ENCODE results near the gene EME1. TPM values are rescaled to one million over a fixed set of nuclear protein-coding genes. Genes with fewer than 3 reads are reported as not detected.

EME1 gene
- 4.9 and 8.3 TPM in 2 replicates for total RNA-seq

DNA sequence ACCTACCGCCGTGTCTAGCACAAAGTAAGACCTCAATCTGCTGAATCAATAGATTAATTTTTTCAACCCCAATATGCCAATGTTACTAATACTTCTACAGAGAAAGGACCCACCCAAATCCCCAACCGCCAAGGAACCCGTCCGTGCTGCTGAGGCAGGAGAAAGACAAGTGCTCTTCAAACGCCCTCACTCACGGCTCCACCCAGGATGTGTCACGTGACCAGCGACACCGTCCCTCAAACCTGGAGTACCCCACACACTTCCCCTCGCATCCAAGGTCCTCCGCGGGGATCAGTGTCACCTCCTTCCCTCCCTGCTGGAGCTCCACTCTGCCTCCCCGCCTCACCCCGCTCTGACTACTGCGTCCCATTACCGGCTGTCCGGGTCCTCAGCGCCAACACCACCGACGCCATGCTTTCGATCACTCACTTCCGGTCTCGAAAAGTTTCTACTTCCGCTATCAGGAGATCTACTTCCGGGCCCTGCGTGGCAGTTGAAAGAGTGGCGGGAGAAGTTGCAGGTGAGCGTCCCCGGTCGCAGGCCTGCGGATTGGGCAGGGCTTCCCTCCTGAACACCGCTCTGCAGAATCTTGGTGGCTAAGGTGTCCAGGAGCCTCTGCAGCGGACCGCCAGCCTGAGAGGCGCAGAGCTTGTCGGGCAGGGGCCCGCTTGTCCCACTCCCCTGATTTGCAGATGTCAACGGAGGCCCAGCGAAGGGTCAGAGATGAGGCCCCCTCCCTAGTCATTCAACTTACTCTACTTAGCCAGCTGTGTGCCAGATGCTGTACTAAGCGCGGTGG is at the start of gene EME1, which contains the start of gene MRPL27:
Gene EME1 (plus strand): TSS at position 472 of the 799 bp plus-strand sequence. CDS start 1,980 bp downstream, outside the sequence.
Gene MRPL27 (minus strand): TSS at position 427 of the 799 bp plus-strand sequence. CDS start 14 bp downstream, at position 413.

DNA sequence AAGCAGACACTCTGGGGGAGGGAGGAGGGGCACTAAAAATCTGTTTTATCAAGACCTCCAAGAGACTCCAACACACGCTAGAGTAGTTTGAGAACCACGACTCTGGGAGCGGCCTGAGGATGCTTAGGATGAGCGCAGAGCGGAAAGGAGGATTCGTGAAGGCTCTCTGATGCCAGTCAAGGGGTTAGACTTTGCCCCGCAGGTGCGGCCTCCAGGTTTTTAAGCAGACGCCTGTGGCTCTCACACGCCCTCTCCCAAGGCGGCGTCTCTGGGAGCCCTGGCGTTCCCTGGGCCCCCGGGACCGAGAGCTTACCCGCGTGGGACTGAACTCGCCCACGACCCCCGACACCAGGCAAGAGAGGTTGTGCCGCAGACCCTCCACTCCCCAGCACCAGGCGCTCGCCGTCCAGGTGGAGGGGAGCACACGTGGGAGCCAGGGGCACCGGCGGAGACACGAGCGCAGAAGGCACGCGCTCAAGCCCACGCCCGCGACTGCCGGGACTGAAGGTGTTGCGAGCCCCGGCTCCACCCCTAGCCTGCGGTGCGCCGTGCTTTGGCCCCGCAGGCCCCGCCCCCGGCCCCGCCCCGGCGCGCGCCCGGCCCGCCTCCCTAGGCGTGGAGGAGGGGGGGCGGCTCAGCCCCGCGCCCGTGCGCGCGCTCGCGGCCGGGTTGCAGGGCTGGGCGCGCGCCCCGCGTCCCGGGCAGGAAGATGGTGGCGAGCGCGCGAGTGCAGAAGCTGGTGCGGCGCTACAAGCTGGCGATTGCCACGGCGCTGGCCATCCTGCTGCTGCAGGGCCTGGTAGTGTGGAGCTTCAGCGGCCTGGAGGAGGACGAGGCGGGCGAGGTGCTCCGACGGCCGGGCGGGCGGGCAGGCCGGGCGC is 27.4 kb upstream of the EME1 start, which contains the start of gene XYLT2:
Gene XYLT2 (plus strand): TSS at position 695 of the 881 bp plus-strand sequence. CDS start 15 bp downstream, at position 710.

GRCh38 chr17:50397111-50397918 is 24.3 kb downstream of the EME1 start, which contains the start of gene LRRC59:
Gene LRRC59, minus strand, starts transcription at chr17:50397523. Its CDS starts 206 bp downstream, at chr17:50397317.

DNA sequence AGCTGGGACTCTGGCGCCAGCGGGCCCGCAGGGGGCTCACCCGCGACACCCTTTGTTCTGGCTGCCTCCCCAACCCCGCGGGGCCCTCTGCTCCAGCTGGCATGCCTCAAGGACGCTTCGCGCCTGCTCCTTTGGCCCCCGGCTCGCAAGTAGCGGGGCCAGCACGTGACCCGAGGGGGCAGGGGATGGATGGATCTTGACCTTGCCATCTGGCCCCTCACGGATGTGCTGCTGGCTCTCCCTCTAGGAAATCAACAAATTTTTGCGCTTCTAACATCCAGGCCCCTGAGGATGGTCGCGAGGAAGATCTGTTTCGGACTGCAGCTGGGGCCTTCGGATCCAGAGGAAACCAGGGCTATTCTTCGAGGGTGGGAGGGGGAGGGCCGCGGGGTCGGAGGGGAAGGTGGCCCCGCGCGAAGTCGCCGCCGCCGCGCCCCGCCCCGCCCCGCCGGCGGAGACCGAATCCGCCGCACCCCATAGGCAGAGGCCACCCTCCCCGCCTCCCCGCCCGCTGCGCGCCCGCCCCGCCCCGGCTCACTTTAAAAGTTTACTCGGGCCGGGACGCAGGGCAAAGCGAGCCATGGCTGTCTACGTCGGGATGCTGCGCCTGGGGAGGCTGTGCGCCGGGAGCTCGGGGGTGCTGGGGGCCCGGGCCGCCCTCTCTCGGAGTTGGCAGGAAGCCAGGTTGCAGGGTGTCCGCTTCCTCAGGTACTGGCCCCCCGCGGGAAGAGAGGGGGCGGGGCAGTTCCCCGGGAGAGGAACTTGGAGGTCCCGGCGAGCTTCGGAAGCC is 52.8 kb downstream of the EME1 start, which contains the start of gene ACSF2:
Gene ACSF2 (plus strand): TSS at position 537 of the 790 bp plus-strand sequence. CDS start 44 bp downstream, at position 581.

Other genes with a start within 250 kb of the EME1 start
- 3.5 and 5.7 TPM in 2 replicates for gene SAMD14, start 243.1 kb upstream of the EME1 start, total RNA-seq
- gene PPP1R9B, start 222.6 kb upstream of the EME1 start, total RNA-seq = 26.6 and 29.7 TPM in 2 replicates
- gene SGCA, start 207.2 kb upstream of the EME1 start, total RNA-seq = not detected in 2 replicates
- 6.3 and 7.1 TPM in 2 replicates for gene COL1A1, start 171.6 kb upstream of the EME1 start, total RNA-seq
- 0.05 and 0.07 TPM in 2 replicates for gene TMEM92, start 98.8 kb upstream of the EME1 start, total RNA-seq
- 33.5 and 38.4 TPM in 2 replicates for gene XYLT2, start 27.1 kb upstream of the EME1 start, total RNA-seq
- gene MRPL27, start within 50 bp of the EME1 start, total RNA-seq = 88.2 and 110 TPM in 2 replicates
- 212 and 225 TPM in 2 replicates for gene LRRC59, start 24.3 kb downstream of the EME1 start, total RNA-seq
- gene ACSF2, start 53.0 kb downstream of the EME1 start, total RNA-seq = 11.0 and 15.7 TPM in 2 replicates
- not detected in 2 replicates for gene CHAD, start 95.7 kb downstream of the EME1 start, total RNA-seq
- 21.6 and 21.8 TPM in 2 replicates for gene RSAD1, start 105.6 kb downstream of the EME1 start, total RNA-seq
- gene MYCBPAP, start 135.2 kb downstream of the EME1 start, total RNA-seq = 0.67 and 2.3 TPM in 2 replicates
- gene EPN3, start 159.5 kb downstream of the EME1 start, total RNA-seq = 0.10 and 0.13 TPM in 2 replicates
- 63.4 and 103 TPM in 2 replicates for gene SPATA20, start 173.9 kb downstream of the EME1 start, total RNA-seq
- not detected in 2 replicates for gene CACNA1G, start 187.5 kb downstream of the EME1 start, total RNA-seq